ENCODE data around the gene PRICKLE3. TPM values are rescaled to one million over a fixed set of nuclear protein-coding genes. Genes with fewer than 3 reads are reported as not detected.
"Not testable (repeated sequence)": the region's sequence is repeated elsewhere in the genome, so short reads cannot be mapped to it uniquely, and the experiment has no call there.

Gene PRICKLE3
- total RNA-seq, 2 experiments from 2014 or later = 13.9 TPM

DNA sequence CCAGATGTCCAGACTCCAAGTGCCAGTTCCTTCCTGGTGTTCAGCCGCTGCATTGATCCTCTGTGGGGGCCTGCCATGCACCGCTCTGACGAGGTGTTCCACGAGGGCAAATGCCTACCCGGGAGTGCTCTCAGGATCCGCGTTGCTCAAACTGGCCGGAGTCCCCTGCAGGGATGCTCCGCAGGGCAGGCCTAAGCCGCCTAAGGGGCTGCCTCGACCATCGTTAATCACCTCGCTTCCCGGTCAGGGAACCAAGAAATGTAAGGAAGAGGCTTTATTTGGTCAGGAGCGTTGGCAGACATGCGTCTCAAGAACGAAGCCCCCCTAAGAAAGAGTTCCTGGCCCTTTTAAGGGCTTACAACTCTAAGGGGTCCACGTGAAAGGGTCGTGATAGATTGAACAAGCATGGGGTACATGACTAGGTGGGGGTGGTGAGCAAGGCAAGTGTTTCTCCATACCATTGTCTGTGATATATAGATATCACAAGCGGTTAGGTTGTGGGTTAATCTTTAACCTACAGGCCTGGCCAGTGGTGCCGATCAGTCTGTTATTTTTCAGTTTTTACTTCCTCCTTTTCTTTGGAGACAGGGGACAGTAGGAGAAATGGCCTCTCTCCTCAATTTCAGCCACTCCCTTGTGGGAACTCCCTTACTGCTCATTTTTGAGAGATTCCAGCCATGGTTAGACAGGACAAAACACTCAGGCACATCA lies 37.6 kb downstream of the PRICKLE3 start:
- H3K36me3 Mint-ChIP-seq (ENCODE audit: low read depth); H3K4me1 Mint-ChIP-seq (ENCODE audit: low read depth); CTCF ChIA-PET; ATAC-seq; H3K27me3 Mint-ChIP-seq (ENCODE audit: low read depth); DNase-seq; H3K4me3 Mint-ChIP-seq; H3K27ac Mint-ChIP-seq; H3K9me3 Mint-ChIP-seq (ENCODE audit: insufficient read depth); POLR2A ChIA-PET: not testable (repeated sequence)

DNA sequence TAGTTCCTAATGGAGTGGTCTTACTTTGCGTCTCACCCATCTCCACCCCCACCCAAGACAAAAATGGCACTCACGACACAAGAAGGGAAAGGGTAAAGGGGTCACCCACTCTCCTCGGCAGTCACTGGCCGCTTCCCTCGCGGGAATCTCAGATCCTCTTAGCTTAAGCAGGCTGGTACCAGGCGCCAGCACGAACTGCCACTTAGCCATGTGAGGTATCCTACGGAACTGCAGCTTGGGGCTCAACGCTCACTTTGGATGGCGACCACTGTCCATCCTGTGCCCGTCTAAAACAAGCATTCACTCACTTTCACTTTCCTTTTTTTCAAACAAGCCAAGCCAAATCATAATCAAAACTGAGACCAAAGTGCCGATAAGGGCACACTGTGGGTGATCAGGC lies 38.2 kb downstream of the PRICKLE3 start:
- Mint-ChIP-seq H3K27ac (no peak overlapping the region), H3K4me1 (ENCODE audit: low read depth) (no peaks in the 10 kb centered on the region), H3K4me3 (no peak overlapping the region), H3K27me3 (ENCODE audit: low read depth) (no peaks in the 10 kb centered on the region), H3K9me3 (ENCODE audit: insufficient read depth) (no peaks in the 10 kb centered on the region), H3K36me3 (ENCODE audit: low read depth) (no peaks in the 10 kb centered on the region)
- DNase-seq (no peak), ATAC-seq (no peak)
- CTCF ChIA-PET = no interaction called here
- POLR2A ChIA-PET = no interaction called here

DNA sequence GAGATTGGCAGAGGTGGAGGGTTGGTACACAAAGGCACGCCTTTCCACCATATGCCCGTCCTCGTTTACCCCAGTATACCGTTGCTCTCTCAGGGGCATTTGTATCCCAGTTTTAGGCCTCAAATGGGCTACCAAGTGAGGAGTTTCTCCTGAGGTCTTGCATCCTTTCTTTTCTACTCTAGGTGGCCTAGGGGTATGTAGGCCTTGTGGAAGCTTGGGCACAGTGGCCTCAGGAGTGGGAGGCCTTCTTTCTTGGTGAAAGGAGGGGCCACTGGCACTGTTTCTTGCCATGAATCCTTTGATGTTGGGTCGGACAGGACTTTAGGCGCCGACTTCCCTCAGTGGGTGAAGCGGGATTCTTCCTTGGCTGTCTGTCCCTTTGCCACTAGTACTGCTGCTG lies 38.9 kb downstream of the PRICKLE3 start:
- H3K4me3 Mint-ChIP-seq = no peak overlapping the region
- no peaks in the 10 kb centered on the region for H3K4me1 Mint-ChIP-seq (ENCODE audit: low read depth)
- CTCF ChIA-PET = no interaction called here
- H3K36me3 Mint-ChIP-seq (ENCODE audit: low read depth) = no peaks in the 10 kb centered on the region
- ATAC-seq (no peak), DNase-seq (no peak)
- H3K27ac Mint-ChIP-seq = no peak overlapping the region
- POLR2A ChIA-PET = no interaction called here
- H3K9me3 Mint-ChIP-seq (ENCODE audit: insufficient read depth) = no peaks in the 10 kb centered on the region
- no peaks in the 10 kb centered on the region for H3K27me3 Mint-ChIP-seq (ENCODE audit: low read depth)

DNA sequence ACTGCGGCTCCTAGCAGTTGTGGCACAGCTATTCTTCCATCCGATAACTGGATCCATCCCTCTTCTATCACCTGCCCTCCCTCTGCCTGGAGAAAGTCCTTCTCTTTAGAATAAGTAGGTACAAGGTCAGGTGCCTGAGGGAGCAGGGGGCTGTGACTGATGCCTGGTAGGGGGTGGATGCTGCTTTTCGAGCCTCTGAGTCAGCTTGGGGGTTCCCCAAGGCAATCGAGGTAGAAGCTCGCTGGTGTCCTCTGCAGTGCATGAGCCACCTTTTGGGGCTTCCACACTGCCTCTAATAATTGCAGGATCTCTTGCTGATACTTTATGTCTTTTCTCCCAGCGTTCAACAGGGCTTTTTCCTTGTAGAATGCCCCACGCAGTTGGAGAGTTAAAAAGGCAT lies 43.0 kb downstream of the PRICKLE3 start:
- H3K9me3 Mint-ChIP-seq (ENCODE audit: insufficient read depth); POLR2A ChIA-PET; ATAC-seq; H3K27ac Mint-ChIP-seq; H3K27me3 Mint-ChIP-seq (ENCODE audit: low read depth); H3K4me1 Mint-ChIP-seq (ENCODE audit: low read depth); H3K4me3 Mint-ChIP-seq; H3K36me3 Mint-ChIP-seq (ENCODE audit: low read depth); DNase-seq: not testable (repeated sequence)
- CTCF ChIA-PET = interaction anchor here (1.1 to 4.9 kb wide), 3 partner anchors 12 to 50 kb away, joined by 4 to 26 read pairs (median 7); no protein-coding TSS in a partner anchor

DNA sequence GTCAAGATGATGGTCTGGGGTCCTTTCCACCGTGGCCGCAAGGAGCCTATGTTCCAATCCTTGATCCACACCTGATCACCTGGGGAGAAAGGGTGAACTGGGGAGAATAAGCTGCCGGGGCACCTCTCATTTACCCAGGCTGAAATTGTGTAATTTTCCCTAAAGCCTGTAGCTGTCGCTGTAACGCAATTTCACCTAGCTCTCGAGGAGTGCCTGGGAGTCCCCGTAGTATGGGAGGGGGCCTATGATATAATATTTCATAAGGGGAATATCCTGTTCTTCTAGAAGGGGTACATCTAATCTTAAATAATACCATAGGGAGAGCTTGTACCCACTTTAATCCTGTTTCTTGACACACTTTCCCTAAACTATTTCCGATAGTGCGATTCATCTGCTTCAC lies 43.9 kb downstream of the PRICKLE3 start:
- DNase-seq; H3K27ac Mint-ChIP-seq; H3K36me3 Mint-ChIP-seq (ENCODE audit: low read depth); ATAC-seq; H3K27me3 Mint-ChIP-seq (ENCODE audit: low read depth); POLR2A ChIA-PET; H3K9me3 Mint-ChIP-seq (ENCODE audit: insufficient read depth); H3K4me1 Mint-ChIP-seq (ENCODE audit: low read depth); H3K4me3 Mint-ChIP-seq: not testable (repeated sequence)
- CTCF ChIA-PET = interaction anchor here (1.1 to 4.9 kb wide), 6 partner anchors 13 to 51 kb away, joined by 4 to 26 read pairs (median 6); partner anchors contain the start of gene MAGIX

DNA sequence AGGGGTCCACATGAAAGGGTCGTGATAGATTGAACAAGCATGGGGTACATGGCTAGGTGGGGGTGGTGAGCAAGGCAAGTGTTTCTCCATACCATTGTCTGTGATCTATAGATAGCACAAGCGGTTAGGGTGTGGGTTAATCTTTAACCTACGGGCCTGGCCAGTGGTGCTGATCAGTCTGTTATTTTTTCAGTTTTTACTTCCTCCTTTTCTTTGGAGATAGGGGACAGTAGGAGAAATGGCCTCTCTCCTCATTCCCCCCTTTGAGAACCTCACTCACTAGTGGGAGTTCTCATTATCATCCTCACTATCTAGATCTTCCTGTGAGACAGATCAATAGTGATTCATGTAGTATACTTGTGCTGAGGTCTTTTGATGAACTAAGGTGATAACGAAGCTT lies 46.5 kb downstream of the PRICKLE3 start:
- peaks cover 2% of the 10 kb centered on the region for H3K36me3 Mint-ChIP-seq (ENCODE audit: low read depth)
- no peak for ATAC-seq

DNA sequence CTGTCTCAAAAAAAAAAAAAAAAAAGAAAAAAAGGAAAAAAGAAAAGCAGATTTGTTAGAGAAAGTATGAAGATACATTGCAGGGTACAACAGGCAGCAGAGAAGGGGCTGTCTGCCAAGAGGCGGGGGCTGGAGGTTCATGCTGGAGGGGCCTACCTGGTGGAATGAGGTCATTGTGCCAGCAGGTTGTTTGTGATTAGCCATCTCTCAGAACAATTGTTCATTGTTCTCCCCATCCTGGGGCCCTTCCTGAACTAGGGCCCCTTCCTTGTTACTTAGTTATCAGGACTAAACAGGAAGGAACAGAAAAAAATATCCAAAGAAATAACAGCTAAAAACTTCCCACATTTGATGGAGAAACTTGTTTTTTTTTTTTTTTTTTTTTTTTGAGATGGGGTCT lies 48.7 kb downstream of the PRICKLE3 start:
- CTCF ChIA-PET = no interaction called here
- Mint-ChIP-seq H3K27ac (no peak overlapping the region), H3K36me3 (ENCODE audit: low read depth) (peaks cover 2% of the 10 kb centered on the region), H3K4me1 (ENCODE audit: low read depth) (no peaks in the 10 kb centered on the region), H3K9me3 (ENCODE audit: insufficient read depth) (peaks cover 8% of the 10 kb centered on the region), H3K27me3 (ENCODE audit: low read depth) (no peaks in the 10 kb centered on the region), H3K4me3 (no peak overlapping the region)
- POLR2A ChIA-PET = no interaction called here
- ATAC-seq (no peak), DNase-seq (no peak)

More for the DNA sequence above, 46.5 kb downstream of the PRICKLE3 start:
- no peak overlapping the region for H3K4me3 Mint-ChIP-seq
- POLR2A ChIA-PET = no interaction called here
- DNase-seq = no peak
- peaks cover 8% of the 10 kb centered on the region for H3K9me3 Mint-ChIP-seq (ENCODE audit: insufficient read depth)
- CTCF ChIA-PET = interaction anchor here (4.9 kb wide), 1 partner anchor 16 kb away, joined by 26 read pairs; no protein-coding TSS in a partner anchor
- no peaks in the 10 kb centered on the region for H3K27me3 Mint-ChIP-seq (ENCODE audit: low read depth)
- H3K27ac Mint-ChIP-seq = no peak overlapping the region
- H3K4me1 Mint-ChIP-seq (ENCODE audit: low read depth) = no peaks in the 10 kb centered on the region

DNA sequence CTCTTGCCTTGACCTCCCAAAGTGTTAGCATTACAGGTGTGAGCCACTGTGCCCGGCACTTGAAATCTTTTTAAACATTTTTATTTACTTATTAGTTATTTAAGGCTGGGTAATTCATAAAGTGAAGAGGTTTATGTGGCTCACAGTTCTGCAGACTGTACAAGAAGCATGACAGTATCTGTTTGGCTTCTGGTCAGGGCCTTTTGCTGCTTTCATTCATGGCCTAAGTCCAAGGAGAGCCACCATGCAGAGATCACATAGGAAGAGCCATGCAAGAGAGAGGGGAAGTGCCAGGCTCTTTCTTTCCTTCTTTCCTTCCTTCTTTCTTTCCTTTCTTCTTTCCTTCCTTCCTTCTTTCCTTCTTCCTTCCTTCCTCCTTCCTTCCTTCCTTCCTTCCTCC lies 52.4 kb downstream of the PRICKLE3 start:
- ChIA-PET POLR2A (no interaction called here), CTCF (interaction anchor here (1.3 kb wide), 1 partner anchor 22 kb away, joined by 3 read pairs; no protein-coding TSS in a partner anchor)
- ATAC-seq (no peak), DNase-seq (no peak)
- H3K9me3 Mint-ChIP-seq (ENCODE audit: insufficient read depth) = no peaks in the 10 kb centered on the region
- H3K4me3 Mint-ChIP-seq = no peak overlapping the region
- H3K4me1 Mint-ChIP-seq (ENCODE audit: low read depth) = no peaks in the 10 kb centered on the region
- H3K27ac Mint-ChIP-seq = no peak overlapping the region
- no peaks in the 10 kb centered on the region for H3K36me3 Mint-ChIP-seq (ENCODE audit: low read depth)
- H3K27me3 Mint-ChIP-seq (ENCODE audit: low read depth) = no peaks in the 10 kb centered on the region

DNA sequence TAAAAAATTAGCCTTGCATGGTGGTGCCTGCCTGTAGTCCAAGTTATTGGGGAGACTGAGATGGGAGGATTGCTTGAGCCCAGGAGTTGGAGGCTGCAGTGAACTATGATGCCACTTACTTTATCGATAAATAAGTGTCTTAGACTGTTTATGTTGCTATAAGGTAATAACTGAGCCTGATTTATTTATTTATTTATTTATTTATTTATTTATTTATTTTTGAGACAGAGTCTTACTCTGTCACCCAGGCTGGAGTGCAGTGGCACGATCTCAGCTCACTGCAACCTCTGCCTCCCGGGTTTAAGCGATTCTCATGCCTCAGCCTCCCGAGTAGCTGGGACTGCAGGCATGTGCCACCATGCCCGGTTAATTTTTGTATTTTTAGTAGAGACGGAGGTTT lies 53.9 kb downstream of the PRICKLE3 start:
- POLR2A ChIA-PET; H3K27ac Mint-ChIP-seq; CTCF ChIA-PET; DNase-seq; H3K36me3 Mint-ChIP-seq (ENCODE audit: low read depth); H3K4me1 Mint-ChIP-seq (ENCODE audit: low read depth); H3K9me3 Mint-ChIP-seq (ENCODE audit: insufficient read depth); H3K27me3 Mint-ChIP-seq (ENCODE audit: low read depth); ATAC-seq; H3K4me3 Mint-ChIP-seq: not testable (repeated sequence)

DNA sequence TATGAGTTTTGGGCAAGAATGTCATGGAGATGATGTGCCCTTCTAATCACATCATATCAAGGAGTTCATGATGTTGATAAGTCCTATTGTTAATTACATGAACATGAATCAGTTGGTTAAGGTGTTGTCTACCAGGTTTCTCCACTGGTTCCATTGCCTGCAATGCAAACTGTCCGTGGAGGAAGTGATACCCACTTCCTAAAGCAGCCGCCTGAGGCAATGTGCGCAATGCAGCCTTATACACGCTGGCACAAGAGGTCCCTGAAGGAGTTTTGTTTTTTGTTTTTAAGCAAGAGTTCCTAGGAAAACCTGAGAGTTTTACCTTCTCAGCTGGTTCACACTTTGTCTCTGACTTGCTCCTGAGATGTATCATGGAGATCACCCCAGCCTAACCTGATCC lies 56.7 kb downstream of the PRICKLE3 start:
- POLR2A ChIA-PET = no interaction called here
- Mint-ChIP-seq H3K4me1 (ENCODE audit: low read depth) (no peaks in the 10 kb centered on the region), H3K36me3 (ENCODE audit: low read depth) (no peaks in the 10 kb centered on the region), H3K27me3 (ENCODE audit: low read depth) (no peaks in the 10 kb centered on the region), H3K27ac (no peak overlapping the region), H3K4me3 (no peak overlapping the region), H3K9me3 (ENCODE audit: insufficient read depth) (no peaks in the 10 kb centered on the region)
- CTCF ChIA-PET = no interaction called here
- no peak for DNase-seq
- ATAC-seq = no peak

DNA sequence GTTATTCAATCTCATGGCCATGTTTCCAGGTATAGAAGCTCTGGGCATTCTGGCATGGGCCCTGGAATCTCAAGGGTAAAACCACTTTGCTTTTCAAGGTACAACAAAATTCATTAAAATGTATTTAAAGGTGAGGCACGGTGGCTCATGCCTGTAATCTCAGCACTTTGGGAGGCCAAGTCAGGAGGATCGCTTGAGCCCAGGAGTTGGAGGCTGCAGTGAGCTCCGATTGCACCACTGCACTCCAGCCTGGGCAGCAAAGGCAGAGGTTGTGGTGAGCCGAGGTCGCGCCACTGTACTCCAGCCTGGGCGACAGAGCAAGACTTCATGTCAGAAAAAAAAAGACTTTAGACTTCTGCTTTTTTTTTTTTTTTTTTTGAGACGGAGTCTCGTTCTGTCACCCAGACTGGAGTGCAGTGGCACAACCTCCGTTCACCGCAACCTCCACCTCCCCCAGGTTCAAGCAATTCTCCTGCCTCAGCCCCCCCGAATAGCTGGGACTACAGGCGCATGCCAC lies 58.4 kb downstream of the PRICKLE3 start:
- H3K4me3 Mint-ChIP-seq; CTCF ChIA-PET; POLR2A ChIA-PET; ATAC-seq; H3K27me3 Mint-ChIP-seq (ENCODE audit: low read depth); DNase-seq; H3K9me3 Mint-ChIP-seq (ENCODE audit: insufficient read depth); H3K4me1 Mint-ChIP-seq (ENCODE audit: low read depth); H3K27ac Mint-ChIP-seq; H3K36me3 Mint-ChIP-seq (ENCODE audit: low read depth): not testable (repeated sequence)
